ENCODE measurements around the gene ATP5PD.

ATP5PD gene

DNA sequence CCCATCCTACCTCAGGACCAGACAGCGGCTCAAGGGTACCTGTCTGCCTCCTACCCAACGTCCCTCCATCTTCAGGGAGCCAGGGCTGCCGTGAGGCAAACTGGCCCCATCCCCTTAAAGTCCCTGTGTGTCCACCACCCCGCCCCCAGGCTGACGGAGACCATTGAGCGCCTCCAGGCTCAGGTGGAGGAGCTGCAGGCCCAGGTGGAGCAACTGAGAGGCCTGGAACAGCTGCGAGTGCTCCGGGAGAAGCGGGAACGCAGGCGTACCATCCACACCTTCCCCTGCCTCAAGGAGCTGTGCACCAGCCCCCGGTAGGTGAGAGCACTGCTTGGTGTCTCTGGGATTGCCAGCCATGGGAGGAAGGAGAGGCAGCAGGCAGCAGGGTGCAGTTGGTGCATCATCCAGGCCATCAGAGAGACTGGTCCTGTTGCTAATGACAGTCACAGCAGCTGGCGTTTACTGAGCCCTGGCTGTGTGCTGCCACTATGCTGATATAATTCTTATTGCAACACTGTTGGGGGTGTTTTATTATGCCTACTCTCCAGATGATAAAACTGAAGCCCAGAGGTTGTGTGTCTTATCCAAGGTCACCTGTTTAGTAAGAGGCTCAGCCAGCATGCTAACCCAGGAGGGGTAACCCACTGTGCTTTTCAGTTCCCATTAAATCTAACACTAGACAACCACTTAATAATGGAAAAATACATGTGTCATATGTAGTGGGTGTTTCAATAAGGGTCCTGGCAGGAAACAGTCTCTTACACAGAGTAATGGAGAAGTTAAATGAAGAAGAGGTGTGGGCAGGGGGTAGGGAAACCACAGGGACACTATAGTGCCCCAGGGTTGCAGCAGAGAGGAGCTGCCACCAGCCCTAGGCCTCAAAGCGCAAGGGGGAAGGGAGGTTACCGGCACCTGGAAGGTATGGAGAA lies 44.6 kb downstream of the ATP5PD start:
- no peak for DNase-seq (ENCODE audit: low read depth in 3 of 3, low spot score in 1 of 3)

DNA sequence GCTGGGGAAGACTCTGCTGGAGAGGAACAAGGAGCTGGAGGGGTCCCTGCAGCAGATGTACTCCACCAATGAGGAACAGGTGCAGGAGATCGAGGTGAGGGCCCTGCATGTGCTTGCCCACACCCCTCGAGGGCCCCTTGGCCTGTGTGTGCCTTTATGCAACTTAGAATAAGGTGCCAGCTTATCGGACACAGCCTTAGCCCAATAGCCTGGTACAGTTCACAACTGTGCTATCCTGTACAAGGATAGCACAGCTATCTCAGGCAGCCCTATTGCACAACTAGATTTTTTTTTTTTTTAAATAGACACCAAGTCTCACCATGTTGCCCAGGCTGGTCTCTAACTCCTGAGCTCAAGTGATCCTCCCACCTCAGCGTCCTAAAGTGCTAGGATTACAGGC lies 47.2 kb downstream of the ATP5PD start:
- no peak for DNase-seq (ENCODE audit: low read depth in 3 of 3, low spot score in 1 of 3)

DNA sequence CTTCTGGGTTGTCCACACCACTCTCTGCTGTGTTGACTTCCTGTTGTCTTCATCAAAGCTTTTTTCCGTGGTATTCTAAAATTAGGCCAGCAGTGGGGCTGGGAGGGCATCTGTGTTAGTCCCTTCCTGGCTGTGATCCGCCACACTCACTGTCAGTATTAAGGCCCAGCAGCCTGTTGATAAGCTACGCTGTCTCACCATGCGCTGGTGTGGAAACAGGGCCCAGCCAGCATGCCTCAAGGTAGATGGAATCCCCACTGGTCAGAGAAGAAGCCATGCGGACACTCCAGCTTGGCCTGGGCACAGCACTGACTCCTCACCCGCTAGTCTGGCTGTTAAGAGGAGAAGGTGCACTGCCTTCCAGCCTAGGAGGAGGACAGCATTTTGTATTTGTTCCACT lies 48.0 kb downstream of the ATP5PD start:
- no peak for DNase-seq (ENCODE audit: low read depth in 3 of 3, low spot score in 1 of 3)

DNA sequence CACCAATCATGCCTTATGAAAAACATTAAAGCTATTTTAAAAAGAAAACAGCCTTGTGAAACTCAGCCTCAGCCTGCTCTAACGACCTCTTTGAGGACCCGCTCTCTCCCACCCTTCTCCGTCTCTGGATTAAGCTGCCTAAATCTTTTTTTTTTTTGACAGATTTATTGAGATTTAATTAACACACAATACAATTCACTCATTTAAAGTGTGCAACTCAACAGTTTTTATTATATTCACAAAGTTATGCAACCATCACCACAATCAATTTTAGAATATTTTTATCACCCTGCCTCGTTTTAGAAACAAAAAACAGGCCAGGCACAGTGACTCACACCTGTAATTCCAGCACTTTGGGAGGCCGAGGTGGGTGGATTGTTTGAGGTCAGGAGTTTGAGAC lies 50.9 kb downstream of the ATP5PD start:
- no peak for DNase-seq (ENCODE audit: low read depth in 3 of 3, low spot score in 1 of 3)

DNA sequence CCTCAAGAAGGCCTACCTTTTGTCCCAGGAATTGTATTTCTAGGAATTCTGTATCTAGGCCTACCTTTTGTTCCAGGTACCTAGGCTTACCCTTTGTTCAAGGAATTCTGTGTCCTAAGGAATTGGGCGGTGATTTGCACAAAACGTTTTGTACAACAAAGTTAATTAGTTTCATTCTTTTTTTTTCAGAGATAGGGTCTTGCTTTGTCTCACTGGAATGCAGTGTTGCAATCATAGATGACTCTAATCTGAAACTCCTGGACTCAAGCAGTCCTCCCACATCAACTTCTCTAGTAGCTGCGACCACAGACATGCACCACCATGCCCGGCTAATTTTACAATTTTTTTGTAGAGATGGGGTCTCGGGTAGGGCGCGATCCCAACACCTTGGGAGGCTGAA lies 52.3 kb downstream of the ATP5PD start:
- no peak for DNase-seq (ENCODE audit: low read depth in 3 of 3, low spot score in 1 of 3)

GRCh38 chr17:74992223-74992622 lies 54.5 kb downstream of the ATP5PD start:
- DNase-seq (ENCODE audit: low read depth in 3 of 3, low spot score in 1 of 3): no peak

GRCh38 chr17:74990581-74991105 lies 56.1 kb downstream of the ATP5PD start:
- no peak for DNase-seq (ENCODE audit: low read depth in 3 of 3, low spot score in 1 of 3)

All from stimulated activated CD4-positive, alpha-beta T cell treated with anti-CD3 and anti-CD28 coated beads, TNF-alpha, amount 100 ng/mL, for 1 hour (primary cell).